Right lobe of liver (tissue), 6 donors: Measurements from ENCODE around the gene DNAJC24. TPM values are rescaled to one million over a fixed set of nuclear protein-coding genes. Genes with fewer than 3 reads are reported as not detected.

ENCODE experiments used
- ATAC-seq, 4 donors: fragments of 200-7000 bp; cut with Tn5 transposase; one replicate each; pipeline ENCODE4 v1.9.1; 2020; ENCODE audit warnings: mild to moderate bottlenecking in 4 of 4, moderate library complexity in 4 of 4
- DNase-seq, 3 donors: peaks; one replicate each; pipeline ENCODE4 v3.0.0-alpha.2; 2020
- H3K27ac ChIP-seq, 3 donors: fragments of 200-600 bp; one replicate each; pipeline ENCODE4 v1.8.0; 2022
- H3K27me3 ChIP-seq, 2 donors: fragments of 200-600 bp; one replicate each; pipeline ENCODE4 v1.8.0; 2022
- H3K36me3 ChIP-seq, 4 donors: fragments of 200-600 bp; sonication (generic) in 1 of 4; one replicate each; pipeline versions ENCODE4 v1.5.1 to v1.8.0; 2017 to 2022; ENCODE audit warnings: control low read depth in 1 of 4
- H3K4me1 ChIP-seq, 4 donors: fragments of 200-600 bp; sonication (generic) in 1 of 4; one replicate each; pipeline versions ENCODE4 v1.5.1 to v1.8.0; 2017 to 2022; ENCODE audit warnings: control low read depth in 1 of 4
- H3K4me3 ChIP-seq, 3 donors: fragments of 200-600 bp; one replicate each; pipeline ENCODE4 v1.8.0; 2022
- H3K9me3 ChIP-seq, 4 donors: fragments of 200-600 bp; sonication (generic) in 1 of 4; one replicate each; pipeline versions ENCODE4 v1.5.1 to v1.8.0; 2017 to 2022; ENCODE audit warnings: control low read depth in 1 of 4
- CTCF ChIP-seq, 4 donors: fragments of 200-600 bp in 3 of 4; fragments of 450-650 bp in 1 of 4; IDR thresholded peaks; one replicate each; pipeline versions ENCODE4 v1.5.1 to v1.8.0; 2016 to 2022; ENCODE audit warnings: antibody characterized with exemption in 4 of 4, mild to moderate bottlenecking in 2 of 4
- POLR2A ChIP-seq: fragments of 450-650 bp; IDR thresholded peaks from one replicate; pipeline ENCODE4 v1.6.1; 2017; ENCODE audit warnings: antibody characterized with exemption, mild to moderate bottlenecking
- WGBS: methylation state at CpG from one replicate; pipeline ENCODE4 v1.1.6; 2018; ENCODE audit warnings: low coverage, low lambda C conversion rate; ENCODE audit not compliant: insufficient coverage; ENCODE audit errors: missing lambda C conversion rate; 5-methylcytosine and 5-hydroxymethylcytosine counted together
- intact Hi-C, 2 donors: fragments of 100-400 bp; cut with DNase I; formaldehyde crosslinking; loops; one replicate each; pipeline versions ENCODE4 v1.11.2 to v1.14.1; 2022
- total RNA-seq, 6 experiments: library from RNA; depleted of rRNA in 2 of 6; stranded (reverse); fragments of >200 nt in 2 of 6; fragmentation: NEBNext Ultra II Directional in 3 of 6; extraction: Animal tissue kit (Norgen Biotek cat#: 25700) in 3 of 6; gene quantifications; one replicate each; pipeline versions ENCODE4 v1.1.0 to v1.2.4, GENCODE V29; 2016 to 2023
- donor health status: DM: no; HTN: yes; CAD: no.
- donor health status: DM: no; HTN: no; CAD: no.
- donor health status: DM: no; HTN: no; CAD: no.
- donor health status: DM: no; HTN: yes; CAD: no.
- donor health status: DM: no; HTN: yes; CAD: no.

DNAJC24 gene
- total RNA-seq, 6 experiments from 2014 or later = 3.9 to 12.4 (median 7.2) TPM

- no peaks in the 10 kb centered on the region for H3K36me3 ChIP-seq
- TF ChIP-seq CTCF (IDR thresholded peaks at IDR 0.05) = no peak
- no peak for TF ChIP-seq POLR2A
- no peak overlapping the region for H3K27ac ChIP-seq
- WGBS = 18% methylated on average over 2 of the region's 2 CpGs
- intact Hi-C loops = no loop called here
- H3K4me3 ChIP-seq = peak overlapping the region in 1 of 3 donors; percentile 10
- DNase-seq (no peak), ATAC-seq (peak in 1 of 4 donors; percentile 18)
- H3K4me1 ChIP-seq = no peaks in the 10 kb centered on the region
- H3K27me3 ChIP-seq = no peaks in the 10 kb centered on the region
- no peaks in the 10 kb centered on the region for H3K9me3 ChIP-seq
These were observed 43.1 kb upstream of the DNAJC24 start for GRCh38 chr11:31326470-31327148.

- no peaks in the 10 kb centered on the region for H3K4me1 ChIP-seq
- no peaks in the 10 kb centered on the region for H3K36me3 ChIP-seq
- H3K9me3 ChIP-seq = no peaks in the 10 kb centered on the region
- TF ChIP-seq POLR2A (no peak), CTCF (IDR thresholded peaks at IDR 0.05) (no peak)
- no peak overlapping the region for H3K4me3 ChIP-seq
- WGBS = 75% methylated on average over 3 of the region's 3 CpGs
- ATAC-seq (no peak), DNase-seq (no peak)
- no peak overlapping the region for H3K27ac ChIP-seq
- intact Hi-C loops = no loop called here
- no peaks in the 10 kb centered on the region for H3K27me3 ChIP-seq
These were observed 42.2 kb upstream of the DNAJC24 start for GRCh38 chr11:31327417-31327816.

- 65% methylated on average over 6 of the region's 6 CpGs for WGBS
- H3K27ac ChIP-seq = no peak overlapping the region
- no peaks in the 10 kb centered on the region for H3K36me3 ChIP-seq
- ATAC-seq (no peak), DNase-seq (no peak)
- H3K4me3 ChIP-seq = no peak overlapping the region
- no peaks in the 10 kb centered on the region for H3K27me3 ChIP-seq
- intact Hi-C loops = no loop called here
- H3K4me1 ChIP-seq = no peaks in the 10 kb centered on the region
- no peaks in the 10 kb centered on the region for H3K9me3 ChIP-seq
- no peak for TF ChIP-seq CTCF (IDR thresholded peaks at IDR 0.05)
- no peak for TF ChIP-seq POLR2A
These were observed 41.0 kb upstream of the DNAJC24 start for GRCh38 chr11:31328697-31329096.

- H3K27ac ChIP-seq = no peak overlapping the region
- TF ChIP-seq POLR2A (no peak), CTCF (IDR thresholded peaks at IDR 0.05) (no peak)
- DNase-seq = no peak
- intact Hi-C loops = no loop called here
- ATAC-seq = no peak
- no peak overlapping the region for H3K4me3 ChIP-seq
- H3K4me1 ChIP-seq = no peaks in the 10 kb centered on the region
- 22% methylated on average over 2 of the region's 2 CpGs for WGBS
- no peaks in the 10 kb centered on the region for H3K36me3 ChIP-seq
- no peaks in the 10 kb centered on the region for H3K27me3 ChIP-seq
- no peaks in the 10 kb centered on the region for H3K9me3 ChIP-seq
These were observed 31.9 kb upstream of the DNAJC24 start for GRCh38 chr11:31337806-31338205.
